ENCODE measurements around the gene NEK6.

DNA sequence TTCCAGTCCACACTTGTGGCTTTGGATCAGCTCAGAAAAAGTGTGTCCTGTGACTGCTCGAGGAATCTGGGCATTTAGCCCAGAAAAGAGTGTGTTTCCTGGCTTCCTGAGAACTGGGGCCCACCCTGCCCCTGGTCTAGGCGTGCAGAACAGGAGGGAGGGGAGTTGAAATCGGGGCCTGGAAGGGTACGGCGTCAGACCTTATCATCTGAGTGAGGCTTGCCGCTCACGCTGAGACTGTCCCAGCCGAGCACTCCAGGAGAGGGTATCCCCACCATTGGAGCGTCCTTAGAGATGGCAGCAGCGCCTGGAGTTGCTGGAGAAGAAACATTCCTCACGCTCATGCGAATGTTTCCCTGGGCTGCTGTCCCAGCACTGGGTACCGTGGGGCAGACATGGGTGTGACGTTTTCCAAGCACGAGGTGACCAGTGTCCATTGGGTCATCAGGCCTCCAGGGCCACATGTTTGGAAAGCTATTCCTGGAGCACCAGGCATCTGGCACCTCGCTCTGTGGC is 22.5 kb downstream of the NEK6 start:
- TF ChIP-seq SUZ12 (IDR thresholded peaks at IDR 0.05; ENCODE audit: extremely low read depth, insufficient read depth, insufficient read length) (no peak), ZNF274 (IDR thresholded peaks at IDR 0.05; ENCODE audit: low read depth, low read length) (no peak)

Measured in NT2/D1 (cell line).